SK-N-SH treated with all-trans-retinoic acid at 6 μM for 48 hours (cell line): ENCODE measurements around the gene VPREB1.

Experiments
- ARNTL ChIP-seq: fragments of 450-650 bp; formaldehyde crosslinking; IDR thresholded peaks from 2 replicates; pipeline ENCODE4 v1.5.0; 2020; ENCODE audit warnings: low read depth, mild to moderate bottlenecking, moderate library complexity, borderline replicate concordance
- CSDC2 ChIP-seq: fragments of 250-450 bp; sonication (Bioruptor Pico); IDR thresholded peaks from 2 replicates; pipeline ENCODE4 v1.5.0; 2020; ENCODE audit warnings: mild to moderate bottlenecking, moderate library complexity
- OSR1 ChIP-seq: fragments of 250-450 bp; sonication (Bioruptor Pico); IDR thresholded peaks from 2 replicates; pipeline ENCODE4 v1.8.0; 2022; ENCODE audit warnings: moderate library complexity, mild to moderate bottlenecking, inconsistent platforms
- PPARA ChIP-seq: fragments of 250-450 bp; sonication (Bioruptor Pico); IDR thresholded peaks from 2 replicates; pipeline ENCODE4 v1.5.0; 2020; ENCODE audit warnings: mild to moderate bottlenecking, borderline replicate concordance
- RARB ChIP-seq: fragments of 250-450 bp; sonication (Bioruptor Pico); IDR thresholded peaks from 2 replicates; pipeline ENCODE4 v1.8.0; 2021; ENCODE audit warnings: mild to moderate bottlenecking, moderate library complexity
- SNAI2 ChIP-seq: fragments of 250-450 bp; sonication (Bioruptor Pico); IDR thresholded peaks from 2 replicates; pipeline ENCODE4 v1.5.0; 2020; ENCODE audit warnings: mild to moderate bottlenecking, moderate library complexity
- TCF4 ChIP-seq: fragments of 250-450 bp; sonication (Bioruptor Pico); IDR thresholded peaks from 2 replicates; pipeline ENCODE4 v1.8.0; 2021; ENCODE audit warnings: mild to moderate bottlenecking, moderate library complexity, borderline replicate concordance
- TOX ChIP-seq: fragments of 250-450 bp; sonication (Bioruptor Pico); IDR thresholded peaks from 2 replicates; pipeline ENCODE4 v1.8.0; 2021; ENCODE audit warnings: mild to moderate bottlenecking, moderate library complexity, borderline replicate concordance
- ZC3H10 ChIP-seq: fragments of 250-450 bp; sonication (Bioruptor Pico); IDR thresholded peaks from 2 replicates; pipeline ENCODE4 v1.5.1; 2021; ENCODE audit warnings: mild to moderate bottlenecking, moderate library complexity
- ZFP3 ChIP-seq: fragments of 250-450 bp; sonication (Bioruptor Pico); IDR thresholded peaks from 2 replicates; pipeline ENCODE4 v1.5.0; 2020; ENCODE audit warnings: mild to moderate bottlenecking, moderate library complexity
- TF ChIP-seq, protein P1 (sequence below): fragments of 250-450 bp; sonication (Bioruptor Pico); IDR thresholded peaks from 2 replicates; pipeline ENCODE4 v1.8.0; 2020; ENCODE audit warnings: mild to moderate bottlenecking, moderate library complexity, borderline replicate concordance
- TF ChIP-seq, protein P2 (sequence below): fragments of 250-450 bp; sonication (Bioruptor Pico); IDR thresholded peaks from 2 replicates; pipeline ENCODE4 v1.5.1; 2021; ENCODE audit warnings: mild to moderate bottlenecking, moderate library complexity
- TF ChIP-seq, protein P3 (sequence below): fragments of 250-450 bp; sonication (Bioruptor Pico); IDR thresholded peaks from 2 replicates; pipeline ENCODE4 v1.5.1; 2020; ENCODE audit warnings: low read depth, mild to moderate bottlenecking, moderate library complexity

DNA sequence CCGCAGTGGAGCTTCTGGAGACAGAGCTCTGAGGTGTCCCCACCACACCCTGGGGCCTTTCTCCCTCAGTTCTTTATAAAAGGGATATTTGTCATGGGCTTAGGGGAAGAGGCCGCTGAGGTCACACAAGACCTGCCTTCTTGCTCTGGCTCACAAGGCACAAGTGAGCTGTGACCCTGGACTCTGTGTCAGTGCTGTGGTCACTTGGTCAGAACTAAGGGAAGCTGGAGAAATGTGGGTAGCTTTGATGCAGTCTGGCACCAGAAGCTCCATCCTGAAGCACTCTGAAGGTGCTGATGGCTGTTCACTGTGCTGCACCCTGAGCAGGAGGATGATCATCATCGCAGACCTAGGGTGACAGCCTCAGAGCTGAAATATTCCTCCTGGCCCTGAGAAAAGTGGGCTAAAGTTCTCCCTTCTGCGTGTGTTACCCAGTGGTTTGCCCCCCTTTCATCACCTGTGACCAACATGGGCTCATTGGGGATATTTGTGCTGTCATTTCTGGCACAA, 28.1 kb upstream of the VPREB1 start:
- TF ChIP-seq, protein P1, sequence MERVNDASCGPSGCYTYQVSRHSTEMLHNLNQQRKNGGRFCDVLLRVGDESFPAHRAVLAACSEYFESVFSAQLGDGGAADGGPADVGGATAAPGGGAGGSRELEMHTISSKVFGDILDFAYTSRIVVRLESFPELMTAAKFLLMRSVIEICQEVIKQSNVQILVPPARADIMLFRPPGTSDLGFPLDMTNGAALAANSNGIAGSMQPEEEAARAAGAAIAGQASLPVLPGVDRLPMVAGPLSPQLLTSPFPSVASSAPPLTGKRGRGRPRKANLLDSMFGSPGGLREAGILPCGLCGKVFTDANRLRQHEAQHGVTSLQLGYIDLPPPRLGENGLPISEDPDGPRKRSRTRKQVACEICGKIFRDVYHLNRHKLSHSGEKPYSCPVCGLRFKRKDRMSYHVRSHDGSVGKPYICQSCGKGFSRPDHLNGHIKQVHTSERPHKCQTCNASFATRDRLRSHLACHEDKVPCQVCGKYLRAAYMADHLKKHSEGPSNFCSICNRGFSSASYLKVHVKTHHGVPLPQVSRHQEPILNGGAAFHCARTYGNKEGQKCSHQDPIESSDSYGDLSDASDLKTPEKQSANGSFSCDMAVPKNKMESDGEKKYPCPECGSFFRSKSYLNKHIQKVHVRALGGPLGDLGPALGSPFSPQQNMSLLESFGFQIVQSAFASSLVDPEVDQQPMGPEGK (CRISPR knock-in tag), result no peak
- no peak for TF ChIP-seq CSDC2 (CRISPR knock-in tag)
- TF ChIP-seq, protein P2, sequence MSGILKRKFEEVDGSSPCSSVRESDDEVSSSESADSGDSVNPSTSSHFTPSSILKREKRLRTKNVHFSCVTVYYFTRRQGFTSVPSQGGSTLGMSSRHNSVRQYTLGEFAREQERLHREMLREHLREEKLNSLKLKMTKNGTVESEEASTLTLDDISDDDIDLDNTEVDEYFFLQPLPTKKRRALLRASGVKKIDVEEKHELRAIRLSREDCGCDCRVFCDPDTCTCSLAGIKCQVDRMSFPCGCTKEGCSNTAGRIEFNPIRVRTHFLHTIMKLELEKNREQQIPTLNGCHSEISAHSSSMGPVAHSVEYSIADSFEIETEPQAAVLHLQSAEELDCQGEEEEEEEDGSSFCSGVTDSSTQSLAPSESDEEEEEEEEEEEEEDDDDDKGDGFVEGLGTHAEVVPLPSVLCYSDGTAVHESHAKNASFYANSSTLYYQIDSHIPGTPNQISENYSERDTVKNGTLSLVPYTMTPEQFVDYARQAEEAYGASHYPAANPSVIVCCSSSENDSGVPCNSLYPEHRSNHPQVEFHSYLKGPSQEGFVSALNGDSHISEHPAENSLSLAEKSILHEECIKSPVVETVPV (CRISPR knock-in tag), result no peak
- no peak for TF ChIP-seq ZFP3 (CRISPR knock-in tag)
- no peak for TF ChIP-seq TCF4 (CRISPR knock-in tag)
- TF ChIP-seq RARB, result no peak
- TF ChIP-seq SNAI2 (CRISPR knock-in tag), result no peak
- TF ChIP-seq TOX (CRISPR knock-in tag), result no peak
- TF ChIP-seq ZC3H10 (CRISPR knock-in tag), result no peak
- no peak for TF ChIP-seq PPARA (CRISPR knock-in tag)
- TF ChIP-seq OSR1, result no peak
- TF ChIP-seq, protein P3, sequence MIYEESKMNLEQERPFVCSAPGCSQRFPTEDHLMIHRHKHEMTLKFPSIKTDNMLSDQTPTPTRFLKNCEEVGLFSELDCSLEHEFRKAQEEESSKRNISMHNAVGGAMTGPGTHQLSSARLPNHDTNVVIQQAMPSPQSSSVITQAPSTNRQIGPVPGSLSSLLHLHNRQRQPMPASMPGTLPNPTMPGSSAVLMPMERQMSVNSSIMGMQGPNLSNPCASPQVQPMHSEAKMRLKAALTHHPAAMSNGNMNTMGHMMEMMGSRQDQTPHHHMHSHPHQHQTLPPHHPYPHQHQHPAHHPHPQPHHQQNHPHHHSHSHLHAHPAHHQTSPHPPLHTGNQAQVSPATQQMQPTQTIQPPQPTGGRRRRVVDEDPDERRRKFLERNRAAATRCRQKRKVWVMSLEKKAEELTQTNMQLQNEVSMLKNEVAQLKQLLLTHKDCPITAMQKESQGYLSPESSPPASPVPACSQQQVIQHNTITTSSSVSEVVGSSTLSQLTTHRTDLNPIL, result no peak
- no peak for TF ChIP-seq ARNTL (CRISPR knock-in tag)
